Neural crest cell (in vitro differentiated cells): ENCODE data around the gene ATXN7L1. TPM values are rescaled to one million over a fixed set of nuclear protein-coding genes. Genes with fewer than 3 reads are reported as not detected.

ENCODE experiments used
- DNase-seq: peaks from one replicate; pipeline ENCODE4 v3.0.0; 2021; ENCODE audit warnings: low read depth, mixed read lengths, low spot score
- H3K27ac Mint-ChIP-seq: one replicate; pipeline ENCODE4 v1.8.0; 2021; ENCODE audit warnings: mild to moderate bottlenecking, mixed read lengths; ENCODE audit not compliant: unreplicated experiment
- H3K27me3 Mint-ChIP-seq: 2 replicates; pipeline ENCODE4 v1.8.0; 2021; ENCODE audit warnings: low read depth, mild to moderate bottlenecking, mixed read lengths
- H3K36me3 Mint-ChIP-seq: 2 replicates; pipeline ENCODE4 v1.8.0; 2021; ENCODE audit warnings: low read depth, mild to moderate bottlenecking, mixed read lengths
- H3K4me1 Mint-ChIP-seq: 2 replicates; pipeline ENCODE4 v1.8.0; 2021; ENCODE audit warnings: mixed read lengths
- H3K4me3 Mint-ChIP-seq: one replicate; pipeline ENCODE4 v1.8.0; 2021; ENCODE audit warnings: mild to moderate bottlenecking, mixed read lengths
- H3K9me3 Mint-ChIP-seq: 2 replicates; pipeline ENCODE4 v1.8.0; 2021; ENCODE audit warnings: mixed read lengths
- CTCF ChIP-seq: fragments of 200-600 bp; sonication (generic); conservative IDR thresholded peaks from 2 replicates; pipeline ENCODE4 v1.5.0; 2021; ENCODE audit warnings: antibody characterized with exemption, mild to moderate bottlenecking
- total RNA-seq: library from RNA; stranded (reverse); gene quantifications from 2 replicates; pipeline ENCODE4 v1.2.1, GENCODE V29; 2021

ATXN7L1 gene
- total RNA-seq, 1 donor from 2014 or later = 14.4 TPM

DNA sequence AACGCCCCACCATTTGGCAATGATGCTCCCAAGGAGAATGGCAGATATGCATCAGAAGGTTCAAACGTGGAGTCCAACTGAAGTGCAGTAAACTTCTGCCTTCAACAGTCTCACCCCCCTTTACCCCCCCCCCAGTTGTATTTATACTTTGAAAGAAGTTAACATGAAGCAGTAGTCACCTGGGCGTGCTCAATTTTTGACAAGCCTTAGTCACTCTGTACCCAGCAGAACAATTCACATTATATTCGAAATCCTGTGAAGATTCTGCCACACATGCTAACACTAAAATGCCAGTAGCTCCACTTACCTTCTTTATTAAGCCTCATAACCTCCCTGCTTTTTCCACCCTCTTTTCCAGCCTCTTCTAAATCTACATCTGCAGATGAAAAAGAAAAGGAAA, 894 bp downstream of the ATXN7L1 start:
- H3K4me3 Mint-ChIP-seq = peak overlapping the region; percentile 100
- no peak for DNase-seq
- TF ChIP-seq CTCF = no peak
- peaks cover 35% of the 10 kb centered on the region for H3K4me1 Mint-ChIP-seq
- peaks cover 9% of the 10 kb centered on the region for H3K27me3 Mint-ChIP-seq
- H3K9me3 Mint-ChIP-seq = no peaks in the 10 kb centered on the region
- peak overlapping the region; percentile 100 for H3K27ac Mint-ChIP-seq
- peaks cover 6% of the 10 kb centered on the region for H3K36me3 Mint-ChIP-seq

- H3K27ac Mint-ChIP-seq = no peak overlapping the region
- DNase-seq = no peak
- peaks cover 9% of the 10 kb centered on the region for H3K36me3 Mint-ChIP-seq
- no peak for TF ChIP-seq CTCF
- H3K27me3 Mint-ChIP-seq = peaks cover 9% of the 10 kb centered on the region
- H3K4me1 Mint-ChIP-seq = peaks cover 34% of the 10 kb centered on the region
- H3K9me3 Mint-ChIP-seq = no peaks in the 10 kb centered on the region
- H3K4me3 Mint-ChIP-seq = peak overlapping the region; percentile 21
Measured at GRCh38 chr7:105874055-105874454, 2.3 kb downstream of the ATXN7L1 start.

- peaks cover 10% of the 10 kb centered on the region for H3K36me3 Mint-ChIP-seq
- H3K27ac Mint-ChIP-seq = no peak overlapping the region
- H3K27me3 Mint-ChIP-seq = no peaks in the 10 kb centered on the region
- no peaks in the 10 kb centered on the region for H3K9me3 Mint-ChIP-seq
- no peak for TF ChIP-seq CTCF
- peaks cover 19% of the 10 kb centered on the region for H3K4me1 Mint-ChIP-seq
- no peak for DNase-seq
- peak overlapping the region; percentile 38 for H3K4me3 Mint-ChIP-seq
Measured at GRCh38 chr7:105872491-105872890, 3.9 kb downstream of the ATXN7L1 start.

DNA sequence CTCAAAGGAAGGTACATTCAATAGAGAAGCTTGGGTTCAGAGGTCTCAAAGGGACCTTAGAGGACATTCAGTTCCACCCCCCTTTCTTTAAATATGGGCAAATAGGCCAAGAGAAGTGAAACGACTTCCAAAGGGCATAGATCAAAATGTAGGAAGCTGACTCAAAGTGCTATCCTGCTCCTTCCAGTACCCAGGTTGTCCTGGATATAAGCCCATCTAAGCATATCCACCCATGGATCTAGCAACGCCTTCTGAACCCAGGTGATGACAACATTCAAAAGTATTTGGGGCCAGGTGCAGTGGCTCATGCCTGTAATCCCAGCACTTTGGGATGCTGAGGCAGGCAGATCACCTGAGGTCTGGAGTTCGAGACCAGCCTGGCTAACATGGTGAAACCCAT, 5.3 kb downstream of the ATXN7L1 start:
- H3K27ac Mint-ChIP-seq = no peak overlapping the region
- peaks cover 9% of the 10 kb centered on the region for H3K36me3 Mint-ChIP-seq
- H3K9me3 Mint-ChIP-seq = no peaks in the 10 kb centered on the region
- no peaks in the 10 kb centered on the region for H3K27me3 Mint-ChIP-seq
- TF ChIP-seq CTCF = no peak
- H3K4me1 Mint-ChIP-seq = peaks cover 18% of the 10 kb centered on the region
- peak overlapping the region; percentile 32 for H3K4me3 Mint-ChIP-seq
- no peak for DNase-seq

DNA sequence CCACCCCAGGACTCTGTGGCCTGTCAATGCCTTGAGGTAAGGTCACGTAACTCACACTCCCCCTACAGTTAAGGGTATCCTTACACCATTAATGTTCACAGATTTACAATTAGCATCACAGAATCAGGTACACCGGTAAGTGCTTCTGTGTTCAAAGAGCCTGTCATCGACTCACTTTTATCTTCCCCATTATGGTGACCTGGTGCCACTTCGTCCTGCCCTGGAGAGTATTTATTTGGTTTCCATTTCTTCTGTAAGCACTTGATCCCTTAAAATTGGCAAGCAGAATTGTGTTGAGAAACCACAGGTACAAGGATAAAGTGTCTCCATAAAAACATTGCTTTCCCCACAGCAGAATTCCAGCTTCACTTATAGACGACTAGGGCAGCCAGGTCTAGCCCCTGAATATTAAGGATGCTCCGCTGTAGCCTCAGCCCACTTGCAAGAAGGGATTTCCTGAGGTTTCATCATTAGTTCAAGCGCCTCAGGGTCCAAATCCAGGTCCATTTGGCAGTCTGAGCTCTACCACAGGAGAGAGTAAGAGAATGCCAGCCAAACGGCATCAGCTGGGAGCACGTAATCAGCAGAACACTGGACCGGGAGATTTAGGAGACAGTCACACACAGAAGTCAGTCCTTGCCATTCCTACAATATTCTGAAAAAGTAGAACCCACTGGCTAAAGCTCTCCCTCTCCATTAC, 10.1 kb downstream of the ATXN7L1 start:
- DNase-seq = no peak
- Mint-ChIP-seq H3K27me3 (no peaks in the 10 kb centered on the region), H3K9me3 (no peaks in the 10 kb centered on the region), H3K27ac (no peak overlapping the region), H3K36me3 (peaks cover 8% of the 10 kb centered on the region), H3K4me1 (peaks cover 12% of the 10 kb centered on the region), H3K4me3 (no peak overlapping the region)
- TF ChIP-seq CTCF = no peak
